HepG2 (cell line): ENCODE results near the gene SELENOV. TPM values are rescaled to one million over a fixed set of nuclear protein-coding genes. Genes with fewer than 3 reads are reported as not detected.

ENCODE experiments used
- BHLHE40 ChIP-seq: IDR thresholded peaks from 2 replicates; pipeline ENCODE4 v1.6.1; 2011; ENCODE audit warnings: low read length, improper control_type of control experiment
- EZH2 ChIP-seq: conservative IDR thresholded peaks from 2 replicates; pipeline ENCODE4 v1.6.1; 2012; ENCODE audit warnings: mild to moderate bottlenecking, low read depth, low read length, moderate library complexity
- HBP1 ChIP-seq: IDR thresholded peaks from 2 replicates; pipeline ENCODE4 v1.6.1; 2016; ENCODE audit warnings: low read depth, control low read depth
- MAF1 ChIP-seq: sonication (generic); formaldehyde crosslinking; IDR thresholded peaks from 2 replicates; pipeline ENCODE4 v1.5.0; 2020; ENCODE audit warnings: missing genetic modification reagents, borderline replicate concordance
- MLLT10 ChIP-seq: sonication (generic); formaldehyde crosslinking; IDR thresholded peaks from 2 replicates; pipeline ENCODE4 v1.4.0; 2020; ENCODE audit warnings: missing genetic modification reagents
- PRDM15 ChIP-seq: sonication (generic); formaldehyde crosslinking; IDR thresholded peaks from 2 replicates; pipeline ENCODE4 v1.4.0; 2020; ENCODE audit warnings: missing genetic modification reagents
- RBM39 ChIP-seq: fragments of 200-400 bp; formaldehyde crosslinking; IDR thresholded peaks from one replicate; pipeline ENCODE4 v1.6.1; 2018; ENCODE audit warnings: antibody characterized with exemption, mild to moderate bottlenecking, low read depth, low read length; ENCODE audit not compliant: poor library complexity, severe bottlenecking
- SALL1 ChIP-seq: sonication (generic); formaldehyde crosslinking; IDR thresholded peaks from 2 replicates; pipeline ENCODE4 v1.8.0; 2022; ENCODE audit warnings: mild to moderate bottlenecking, missing genetic modification reagents
- SMARCE1 ChIP-seq: fragments of 450-650 bp; IDR thresholded peaks from 2 replicates; pipeline ENCODE4 v1.6.1; 2017; ENCODE audit warnings: borderline replicate concordance
- SNAPC2 ChIP-seq: sonication (generic); formaldehyde crosslinking; IDR thresholded peaks from 2 replicates; pipeline ENCODE4 v1.8.1; 2022; ENCODE audit warnings: mild to moderate bottlenecking, missing genetic modification reagents
- SNRNP70 ChIP-seq: fragments of 200-400 bp; formaldehyde crosslinking; IDR thresholded peaks from 2 replicates; pipeline ENCODE4 v1.6.1; 2017; ENCODE audit warnings: mild to moderate bottlenecking, low read depth, low read length, moderate library complexity
- SRF ChIP-seq: IDR thresholded peaks from 2 replicates; pipeline ENCODE4 v1.6.1; 2011; ENCODE audit warnings: mild to moderate bottlenecking, low read depth, low read length, moderate library complexity
- TBL1XR1 ChIP-seq: fragments of 150-350 bp; IDR thresholded peaks from 2 replicates; pipeline ENCODE4 v1.6.1; 2014; ENCODE audit warnings: borderline replicate concordance, low read length; ENCODE audit not compliant: partially characterized antibody
- ZBTB34 ChIP-seq: sonication (generic); formaldehyde crosslinking; IDR thresholded peaks from 2 replicates; pipeline ENCODE4 v1.8.0; 2022; ENCODE audit warnings: mild to moderate bottlenecking, missing genetic modification reagents
- ZGPAT ChIP-seq: IDR thresholded peaks from 2 replicates; pipeline ENCODE4 v1.6.1; 2016; ENCODE audit warnings: mild to moderate bottlenecking
- ZNF256 ChIP-seq: sonication (generic); formaldehyde crosslinking; conservative IDR thresholded peaks from 2 replicates; pipeline ENCODE4 v1.4.0; 2020; ENCODE audit warnings: missing genetic modification reagents
- ZNF530 ChIP-seq: sonication (generic); formaldehyde crosslinking; IDR thresholded peaks from 2 replicates; pipeline ENCODE4 v1.5.0; 2020; ENCODE audit warnings: low read depth, mild to moderate bottlenecking, missing genetic modification reagents
- ZNF674 ChIP-seq: sonication (generic); formaldehyde crosslinking; IDR thresholded peaks from 2 replicates; pipeline ENCODE4 v1.5.0; 2020; ENCODE audit warnings: low read depth, mild to moderate bottlenecking, missing genetic modification reagents
- polyA plus RNA-seq, 8 experiments: library from polyadenylated mRNA; depleted of rRNA in 3 of 8; stranded (reverse) in 7 of 8; unstranded in 1 of 8; fragments of >200 nt; fragmentation: Illumina TruSeq in 4 of 8; extraction: Trizol in 4 of 8; gene quantifications; 2 replicates each; pipeline versions ENCODE4 v1.2.1 to v1.2.3, GENCODE V29; 2011 to 2016; ENCODE audit warnings: low read depth in 4 of 8, missing spikeins in 1 of 8, mixed read lengths in 1 of 8; ENCODE audit not compliant: insufficient read depth in 1 of 8
- total RNA-seq, 5 experiments: library from RNA; depleted of rRNA; stranded (reverse); fragments of >200 nt; fragmentation: Illumina TruSeq; extraction: Trizol; gene quantifications; 2 replicates each; pipeline ENCODE4 v1.2.3, GENCODE V29; 2016; ENCODE audit warnings: low read depth in 1 of 5
- TF ChIP-seq, protein P1 (sequence below): sonication (generic); formaldehyde crosslinking; IDR thresholded peaks from 2 replicates; pipeline ENCODE4 v1.4.0; 2020; ENCODE audit warnings: missing genetic modification reagents, borderline replicate concordance

The SELENOV gene
- total and polyA plus RNA-seq, 2 of the 13 experiments (the other 11 are each of a cell fraction or from before 2014, with no cell fraction given): not detected

DNA sequence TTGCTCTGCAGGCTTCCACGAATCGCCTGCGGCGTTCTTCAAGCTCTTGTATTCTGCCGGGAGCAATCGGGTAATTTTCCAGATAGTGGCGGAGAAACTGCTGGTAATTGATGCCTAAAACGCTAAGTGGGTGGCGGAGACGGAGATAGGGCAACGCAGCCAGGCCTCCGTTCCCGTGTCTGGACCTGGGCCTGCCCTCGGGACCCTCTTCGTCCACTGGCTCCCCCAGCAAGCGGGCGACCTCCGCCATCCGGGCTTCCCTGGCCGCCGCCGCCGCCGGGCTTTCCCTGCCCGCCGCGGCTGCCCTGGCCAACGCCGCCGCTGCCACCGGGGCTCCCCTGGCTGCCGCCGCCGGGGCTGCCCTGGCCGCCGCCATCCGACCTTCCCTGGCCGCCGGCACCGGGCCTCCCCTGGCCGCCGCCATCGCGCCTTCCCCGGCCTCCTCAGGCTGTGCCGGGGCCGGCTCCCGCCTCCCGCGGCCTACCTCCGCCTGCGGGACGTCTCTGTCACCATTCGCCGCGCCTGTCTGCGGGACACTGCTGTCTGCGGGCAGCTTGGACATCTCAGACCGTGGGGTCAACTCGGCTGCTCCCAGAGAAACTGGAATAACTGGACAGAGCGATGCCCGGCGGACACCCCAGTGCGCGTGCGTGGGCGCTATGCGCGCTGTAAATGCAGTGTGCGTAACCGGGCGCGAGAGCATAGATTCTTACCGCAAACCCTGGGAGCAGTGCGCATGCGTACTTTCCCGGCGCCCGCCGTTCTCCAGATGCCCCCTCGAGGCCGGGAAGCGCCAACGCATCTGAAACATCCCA is 24.8 kb downstream of the SELENOV start, which contains the start of gene EID2 (continued):
- TF ChIP-seq ZNF256: no peak
- TF ChIP-seq EZH2: no peak
- no peak for TF ChIP-seq HBP1 (CRISPR knock-in tag)
- TF ChIP-seq MLLT10 (CRISPR knock-in tag): no peak
- TF ChIP-seq SRF: no peak
- TF ChIP-seq ZNF674 (CRISPR knock-in tag): no peak
- TF ChIP-seq SNRNP70: no peak
- no peak for TF ChIP-seq ZNF530 (CRISPR knock-in tag)
- TF ChIP-seq MAF1: 0 out of 2 replicates have a peak, but pooled peaks have one; percentile 56
- TF ChIP-seq SALL1 (CRISPR knock-in tag): peak; percentile 66
- no peak for TF ChIP-seq BHLHE40
- TF ChIP-seq ZBTB34 (CRISPR knock-in tag): no peak
- peak; percentile 62; the same call in 1 of the 2 replicates for TF ChIP-seq PRDM15 (CRISPR knock-in tag)
- TF ChIP-seq TBL1XR1: no peak
- TF ChIP-seq SMARCE1: no peak
- TF ChIP-seq, protein P1, sequence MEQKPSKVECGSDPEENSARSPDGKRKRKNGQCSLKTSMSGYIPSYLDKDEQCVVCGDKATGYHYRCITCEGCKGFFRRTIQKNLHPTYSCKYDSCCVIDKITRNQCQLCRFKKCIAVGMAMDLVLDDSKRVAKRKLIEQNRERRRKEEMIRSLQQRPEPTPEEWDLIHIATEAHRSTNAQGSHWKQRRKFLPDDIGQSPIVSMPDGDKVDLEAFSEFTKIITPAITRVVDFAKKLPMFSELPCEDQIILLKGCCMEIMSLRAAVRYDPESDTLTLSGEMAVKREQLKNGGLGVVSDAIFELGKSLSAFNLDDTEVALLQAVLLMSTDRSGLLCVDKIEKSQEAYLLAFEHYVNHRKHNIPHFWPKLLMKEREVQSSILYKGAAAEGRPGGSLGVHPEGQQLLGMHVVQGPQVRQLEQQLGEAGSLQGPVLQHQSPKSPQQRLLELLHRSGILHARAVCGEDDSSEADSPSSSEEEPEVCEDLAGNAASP (CRISPR knock-in tag): peak; percentile 69
- TF ChIP-seq RBM39: peak; percentile 61
- TF ChIP-seq ZGPAT (CRISPR knock-in tag): peak; percentile 45; the same call in 1 of the 2 replicates
- TF ChIP-seq SNAPC2 (CRISPR knock-in tag): 0 out of 2 replicates have a peak, but pooled peaks have one; percentile 58
